ENCODE measurements around the gene C10orf105. TPM values are rescaled to one million over a fixed set of nuclear protein-coding genes. Genes with fewer than 3 reads are reported as not detected.

Gene C10orf105
- total RNA-seq, 2 donors from 2014 or later: 0.13 to 0.33 TPM

GRCh38 chr10:71754562-71754961 is 35.0 kb upstream of the C10orf105 start:
- Mint-ChIP-seq H3K4me3 (no peak overlapping the region), H3K36me3 (ENCODE audit: low read depth) (no peaks in the 10 kb centered on the region), H3K27me3 (ENCODE audit: insufficient read depth) (peaks cover 5% of the 10 kb centered on the region), H3K4me1 (peaks cover 7% of the 10 kb centered on the region), H3K9me3 (no peaks in the 10 kb centered on the region), H3K27ac (no peak overlapping the region)
- WGBS, 2 experiments (ENCODE audit: insufficient coverage in 1 of 2, insufficient read length in 1 of 2): 91 to 100% methylated on average over 2 to 3 of the region's 3 CpGs
- H3K36me3 ChIP-seq (ENCODE audit: control insufficient read depth, insufficient read depth, low read length): no peaks in the 10 kb centered on the region
- H3K9me3 ChIP-seq (ENCODE audit: control insufficient read depth, low read length): no peaks in the 10 kb centered on the region
- H3K27me3 ChIP-seq (ENCODE audit: control insufficient read depth, insufficient read depth, low read length, poor library complexity, severe bottlenecking): peaks cover 5% of the 10 kb centered on the region
- H3K9ac ChIP-seq (ENCODE audit: extremely low read depth, low read length, poor library complexity, severe bottlenecking): no peak overlapping the region
- no peak overlapping the region for H3K27ac ChIP-seq (ENCODE audit: low read depth, low read length)
- H3K4me1 ChIP-seq (ENCODE audit: control insufficient read depth, insufficient read depth, low read length): peaks cover 6% of the 10 kb centered on the region
- DNase-seq: no peak
- TF ChIP-seq CTCF (conservative IDR thresholded peaks at IDR 0.05): no peak
- H3K4me3 ChIP-seq (ENCODE audit: low read length): no peak overlapping the region

GRCh38 chr10:71753960-71754505 is 34.5 kb upstream of the C10orf105 start:
- Mint-ChIP-seq H3K36me3 (ENCODE audit: low read depth) (no peaks in the 10 kb centered on the region), H3K27me3 (ENCODE audit: insufficient read depth) (peaks cover 5% of the 10 kb centered on the region), H3K4me3 (no peak overlapping the region), H3K9me3 (no peaks in the 10 kb centered on the region), H3K27ac (no peak overlapping the region), H3K4me1 (peaks cover 7% of the 10 kb centered on the region)
- H3K9ac ChIP-seq (ENCODE audit: extremely low read depth, low read length, poor library complexity, severe bottlenecking): no peak overlapping the region
- 81 to 82% methylated on average over 4 to 8 of the region's 8 CpGs for WGBS, 2 experiments (ENCODE audit: insufficient coverage in 1 of 2, insufficient read length in 1 of 2)
- H3K4me3 ChIP-seq (ENCODE audit: low read length): no peak overlapping the region
- DNase-seq: no peak
- H3K36me3 ChIP-seq (ENCODE audit: control insufficient read depth, insufficient read depth, low read length): no peaks in the 10 kb centered on the region
- no peaks in the 10 kb centered on the region for H3K9me3 ChIP-seq (ENCODE audit: control insufficient read depth, low read length)
- H3K4me1 ChIP-seq (ENCODE audit: control insufficient read depth, insufficient read depth, low read length): peaks cover 6% of the 10 kb centered on the region
- H3K27me3 ChIP-seq (ENCODE audit: control insufficient read depth, insufficient read depth, low read length, poor library complexity, severe bottlenecking): peaks cover 5% of the 10 kb centered on the region
- no peak overlapping the region for H3K27ac ChIP-seq (ENCODE audit: low read depth, low read length)
- TF ChIP-seq CTCF (conservative IDR thresholded peaks at IDR 0.05): no peak

GRCh38 chr10:71753091-71753959 is 33.7 kb upstream of the C10orf105 start:
- no peak for DNase-seq
- peaks cover 5% of the 10 kb centered on the region for H3K27me3 ChIP-seq (ENCODE audit: control insufficient read depth, insufficient read depth, low read length, poor library complexity, severe bottlenecking)
- H3K9me3 ChIP-seq (ENCODE audit: control insufficient read depth, low read length): no peaks in the 10 kb centered on the region
- Mint-ChIP-seq H3K9me3 (no peaks in the 10 kb centered on the region), H3K4me3 (no peak overlapping the region), H3K27me3 (ENCODE audit: insufficient read depth) (peaks cover 5% of the 10 kb centered on the region), H3K4me1 (peaks cover 7% of the 10 kb centered on the region), H3K36me3 (ENCODE audit: low read depth) (no peaks in the 10 kb centered on the region), H3K27ac (no peak overlapping the region)
- peaks cover 6% of the 10 kb centered on the region for H3K4me1 ChIP-seq (ENCODE audit: control insufficient read depth, insufficient read depth, low read length)
- no peak overlapping the region for H3K9ac ChIP-seq (ENCODE audit: extremely low read depth, low read length, poor library complexity, severe bottlenecking)
- 87 to 93% methylated on average over 10 to 15 of the region's 15 CpGs for WGBS, 2 experiments (ENCODE audit: insufficient coverage in 1 of 2, insufficient read length in 1 of 2)
- TF ChIP-seq CTCF (conservative IDR thresholded peaks at IDR 0.05): no peak
- H3K4me3 ChIP-seq (ENCODE audit: low read length): no peak overlapping the region
- H3K36me3 ChIP-seq (ENCODE audit: control insufficient read depth, insufficient read depth, low read length): no peaks in the 10 kb centered on the region
- no peak overlapping the region for H3K27ac ChIP-seq (ENCODE audit: low read depth, low read length)
